ENCODE measurements around the gene NT5M.

Gene NT5M

DNA sequence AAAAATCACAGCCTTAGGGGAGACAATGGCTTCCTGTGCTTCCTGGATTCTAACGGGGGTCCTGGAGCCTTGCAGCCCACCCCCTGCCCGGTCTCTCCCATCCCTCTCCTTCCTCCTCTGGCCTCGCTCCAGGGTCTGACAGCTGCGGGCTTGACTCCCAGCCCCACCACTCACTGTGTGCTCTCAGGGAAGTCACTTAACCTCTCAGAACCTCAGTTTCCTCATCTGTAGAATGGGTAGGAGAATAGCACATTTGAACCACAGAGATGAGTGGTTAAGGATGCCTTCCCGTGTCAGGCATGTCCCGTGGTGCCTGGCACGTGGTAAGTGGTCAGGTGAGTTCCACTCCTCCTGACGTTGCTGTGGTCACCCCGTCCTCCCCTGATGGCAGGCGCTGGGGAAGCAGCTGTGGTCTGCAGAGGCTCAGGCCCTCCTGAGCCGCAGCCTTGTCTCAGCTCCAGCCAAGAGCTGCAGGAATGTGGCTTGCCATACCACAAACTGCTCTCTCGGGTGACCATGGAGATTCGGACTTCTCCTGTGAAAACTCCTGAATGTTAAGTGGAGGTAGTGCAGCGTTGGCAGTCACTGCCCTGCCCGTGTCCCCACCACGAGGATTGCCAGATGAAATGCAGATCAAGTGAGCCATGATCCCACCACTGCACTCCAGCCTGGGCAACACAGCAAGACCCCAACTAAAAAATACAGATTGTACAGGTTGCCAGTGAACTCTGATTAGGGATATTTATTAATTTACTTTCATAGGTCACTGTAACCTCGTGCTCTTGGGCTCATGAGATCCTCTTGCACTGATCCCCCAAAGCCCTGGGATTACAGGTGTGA is 85.7 kb downstream of the NT5M start:
- DNase-seq (ENCODE audit: low read depth in 1 of 2, low spot score in 1 of 2): no peak

DNA sequence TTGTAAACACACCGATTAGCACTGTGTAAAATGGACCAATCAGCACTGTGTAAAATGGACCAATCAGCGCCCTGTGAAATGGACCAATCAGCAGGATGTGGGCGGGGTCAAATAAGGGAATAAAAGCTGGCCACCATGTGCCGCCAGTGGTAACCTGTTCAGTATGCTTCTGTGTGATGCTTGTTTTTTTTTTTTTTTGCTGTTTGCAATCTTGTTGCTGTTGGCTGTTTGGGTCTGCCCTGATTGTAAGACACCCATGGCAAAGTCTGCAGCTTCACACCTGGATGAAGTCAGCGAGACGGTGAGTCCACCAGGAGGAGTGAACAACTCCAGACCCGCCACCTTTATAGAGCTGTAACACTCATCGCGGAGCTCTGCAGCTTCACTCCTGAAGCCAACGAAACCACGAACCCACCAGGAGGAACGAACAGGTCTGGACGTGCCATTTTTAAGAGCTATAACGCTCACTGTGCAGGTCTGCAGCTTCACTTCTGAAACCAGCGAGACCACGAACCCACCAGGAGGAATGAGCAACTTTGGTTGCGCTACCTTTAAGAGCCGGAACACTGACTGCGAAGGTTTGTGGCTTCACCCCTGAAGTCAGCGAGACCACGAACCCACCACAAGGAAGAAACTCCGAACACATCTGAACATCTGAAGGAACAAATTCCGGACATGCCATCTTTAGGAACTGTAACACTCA is 88.6 kb downstream of the NT5M start:
- peak; percentile 15 to 20 for DNase-seq (ENCODE audit: low read depth in 1 of 2, low spot score in 1 of 2)

DNA sequence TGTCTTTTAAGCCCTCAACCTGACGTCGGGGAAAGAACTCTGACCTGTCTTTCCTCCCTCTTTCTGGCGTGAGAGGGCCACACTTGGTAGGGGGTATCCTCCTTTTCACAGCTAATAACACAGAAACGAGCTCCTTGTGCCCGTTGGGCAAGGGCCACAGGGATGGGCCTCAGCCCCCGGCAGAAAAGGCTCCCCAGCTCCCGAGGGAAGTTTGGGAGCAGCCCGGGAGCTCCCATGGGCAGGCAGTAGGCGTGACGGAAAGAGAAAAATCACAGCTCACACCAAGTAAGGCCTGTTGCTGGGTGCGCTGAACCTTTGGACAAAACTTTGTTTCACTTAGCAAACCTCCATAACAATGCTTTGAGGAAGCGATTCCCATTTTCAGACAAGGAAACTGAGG is 90.8 kb downstream of the NT5M start:
- DNase-seq (ENCODE audit: low read depth in 1 of 2, low spot score in 1 of 2): no peak

DNA sequence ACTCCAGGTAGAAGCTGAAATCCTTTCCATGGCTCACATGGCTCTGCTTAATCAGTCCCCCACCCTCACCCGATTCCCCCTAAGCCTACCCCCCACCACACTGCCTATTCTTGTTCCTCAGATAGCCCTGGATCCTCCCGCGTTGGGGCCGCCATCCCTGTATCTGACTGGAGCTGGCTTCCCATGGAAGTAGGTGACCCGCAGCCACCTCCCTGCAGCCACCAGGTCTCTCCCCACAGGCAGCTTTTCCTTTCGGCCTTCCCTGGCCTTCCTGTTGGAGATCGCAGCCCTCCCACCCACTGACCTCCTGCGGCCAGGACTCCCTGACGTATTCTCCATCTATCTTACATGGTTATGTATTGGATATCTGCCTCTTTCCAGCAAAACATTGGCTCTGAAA is 91.3 kb downstream of the NT5M start:
- no peak for DNase-seq (ENCODE audit: low read depth in 1 of 2, low spot score in 1 of 2)

DNA sequence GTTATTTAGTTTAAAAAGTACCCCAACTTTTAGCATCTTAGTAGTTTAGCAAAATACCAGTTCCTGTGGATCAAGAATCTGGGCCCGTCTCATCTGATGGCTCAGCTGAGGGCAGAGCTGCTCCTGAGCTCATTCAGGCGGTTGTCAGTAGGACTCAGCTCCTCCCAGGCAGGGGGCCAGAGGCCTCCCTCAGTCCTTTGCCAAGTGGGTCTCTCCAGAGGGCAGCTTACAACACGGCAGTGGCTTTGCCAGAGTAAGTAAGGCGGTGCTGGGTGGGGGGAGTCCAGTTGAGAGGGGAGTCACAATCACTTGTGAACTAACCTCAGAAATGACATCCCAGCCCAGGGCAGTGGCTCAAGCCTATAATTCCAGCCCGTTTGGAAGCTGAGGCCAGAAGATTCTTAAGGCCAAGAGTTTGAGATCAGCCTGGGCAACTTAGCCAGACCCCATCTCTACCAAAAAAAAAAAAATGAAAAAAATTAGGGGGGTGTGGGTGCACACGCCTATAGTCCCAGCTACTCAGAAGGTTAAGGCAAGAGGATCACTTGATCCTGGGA is 92.2 kb downstream of the NT5M start:
- DNase-seq (ENCODE audit: low read depth in 1 of 2, low spot score in 1 of 2): no peak

DNA sequence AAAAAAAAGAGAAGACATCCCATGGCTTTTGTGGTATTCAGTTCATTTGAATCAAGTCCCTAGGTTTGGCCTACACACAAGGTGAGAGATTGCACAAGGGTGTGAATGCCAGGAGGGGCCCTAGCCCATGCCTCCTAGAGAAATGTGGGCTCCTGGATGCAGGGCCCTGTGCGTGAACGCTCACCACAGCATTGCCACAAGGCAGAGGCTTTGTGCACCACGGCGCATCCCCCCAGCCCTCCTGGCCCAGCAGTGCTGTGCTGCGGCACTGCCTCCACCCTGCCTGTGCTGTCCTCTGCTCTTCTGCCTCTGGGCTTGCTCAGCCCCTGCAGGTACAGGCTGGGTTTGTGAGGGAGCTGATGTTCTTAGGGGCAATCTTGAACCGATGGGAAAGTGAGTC is 92.7 kb downstream of the NT5M start:
- DNase-seq (ENCODE audit: low read depth in 1 of 2, low spot score in 1 of 2): no peak

Measured in activated T-helper 1 cell treated with anti-CD3 and anti-CD28 coated beads, Interleukin-2, amount 50 U/mL, for 16 hours (primary cell).